GM19468 (cell line): ENCODE results near the gene ABCC6.

Experiments
- ATAC-seq: cut with Tn5 transposase; IDR thresholded peaks from one replicate; pipeline ENCODE4 v1.9.1; 2021; ENCODE audit warnings: mild to moderate bottlenecking, moderate library complexity, moderate number of reproducible peaks; ENCODE audit not compliant: unreplicated experiment; ENCODE audit errors: extremely low read depth

Gene ABCC6

DNA sequence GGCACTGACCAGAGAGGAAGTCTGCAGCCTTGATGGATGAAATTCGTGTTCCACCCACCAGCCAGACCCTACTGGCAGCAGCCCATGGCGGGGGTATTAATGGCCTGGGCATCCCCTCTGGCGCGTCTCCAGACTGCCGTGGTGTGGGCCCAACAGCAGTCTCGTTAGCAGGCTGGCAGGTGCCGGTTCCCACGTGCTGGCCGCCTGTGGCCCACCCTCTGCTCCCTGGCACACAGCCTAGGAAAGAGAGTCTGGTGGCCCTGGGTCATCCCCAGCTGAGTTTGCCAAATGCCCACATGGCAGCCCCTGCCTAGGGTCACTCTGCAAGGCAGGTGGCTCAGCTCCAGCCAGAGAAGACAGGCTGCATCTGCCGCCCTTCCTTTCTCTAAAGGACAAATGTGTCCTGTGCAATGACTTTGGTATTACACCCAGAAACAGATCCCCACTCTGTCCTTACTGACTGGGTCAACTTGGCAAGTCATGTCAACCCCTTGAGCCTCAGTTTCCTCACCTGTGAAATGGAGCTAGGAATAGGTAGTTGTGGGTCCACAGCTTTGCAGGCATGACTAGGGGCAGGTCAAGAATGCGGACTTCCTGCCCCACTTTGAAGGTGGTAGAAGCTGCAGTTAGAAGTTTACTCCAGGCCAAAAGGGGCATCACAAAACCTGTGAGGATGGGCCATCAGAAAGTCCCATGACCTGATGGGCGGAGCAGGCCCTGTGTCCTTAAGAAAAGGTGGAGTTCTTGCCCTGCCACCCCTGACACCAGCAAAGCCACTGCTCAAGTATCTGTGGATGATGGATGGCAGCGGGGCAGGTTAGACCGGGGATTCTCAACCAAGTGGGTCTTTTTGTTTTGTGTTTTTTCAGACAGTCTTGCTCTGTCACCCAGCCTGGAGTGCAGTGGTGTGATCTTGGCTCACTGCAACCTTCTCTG lies 76.6 kb downstream of the ABCC6 start:
- ATAC-seq = no peak

DNA sequence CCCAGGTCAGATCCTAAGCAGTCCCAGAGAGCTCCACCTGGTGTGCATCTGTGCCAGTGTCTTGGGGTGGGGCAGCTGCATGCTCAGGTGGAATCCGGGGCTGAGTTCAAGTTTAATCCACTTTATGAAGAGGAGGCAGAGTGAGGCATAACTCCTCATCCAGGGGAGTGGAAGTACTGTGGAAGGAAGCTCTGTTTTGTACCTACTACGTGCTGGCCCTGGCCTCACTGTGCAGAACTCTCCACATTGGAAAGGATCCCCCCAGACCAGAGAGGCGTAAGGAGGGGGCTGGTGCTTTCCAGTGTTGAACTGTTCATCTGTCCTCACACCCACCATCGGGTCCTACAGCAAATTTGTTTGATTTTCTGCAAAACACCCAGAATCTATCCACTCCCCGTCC lies 78.0 kb downstream of the ABCC6 start:
- no peak for ATAC-seq

DNA sequence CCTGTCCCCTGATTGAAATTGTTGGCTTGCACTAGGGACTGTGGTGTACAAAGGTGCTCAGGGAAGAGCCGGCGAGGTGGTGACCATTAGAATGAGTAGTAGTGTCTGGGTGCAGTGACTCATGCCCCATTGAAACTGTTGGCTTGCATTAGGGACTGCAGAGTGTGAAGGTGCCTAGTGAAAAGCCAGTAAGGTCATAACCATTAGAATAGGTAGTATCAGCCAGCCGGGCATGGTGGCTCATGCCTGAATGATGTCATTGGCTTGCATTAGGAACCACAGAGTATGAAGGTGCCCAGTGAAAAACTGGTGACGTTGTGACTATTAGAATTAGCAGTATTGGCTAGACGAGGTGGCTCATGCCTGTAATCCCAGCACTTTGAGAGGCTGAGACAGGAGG lies 78.9 kb downstream of the ABCC6 start:
- no peak for ATAC-seq

DNA sequence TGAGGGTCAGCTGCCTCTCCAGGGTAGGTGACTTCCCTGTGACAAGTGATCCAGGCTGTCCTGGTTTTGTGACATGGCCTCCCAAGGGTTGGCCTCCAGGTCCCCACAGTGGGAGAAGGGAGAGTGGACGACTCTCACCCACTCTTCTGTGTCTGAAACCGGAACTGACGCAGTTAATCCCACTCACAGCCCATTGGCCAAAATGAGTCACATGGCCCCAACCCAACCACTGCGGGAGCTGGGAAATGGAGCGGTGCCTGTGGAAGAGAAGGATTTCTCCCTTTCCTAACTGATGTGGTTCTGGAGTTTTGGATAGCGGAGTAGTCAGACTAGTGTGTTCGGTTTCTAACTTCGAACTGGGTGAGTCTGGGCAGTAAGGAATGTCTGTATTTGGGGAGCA lies 79.4 kb downstream of the ABCC6 start:
- no peak for ATAC-seq

DNA sequence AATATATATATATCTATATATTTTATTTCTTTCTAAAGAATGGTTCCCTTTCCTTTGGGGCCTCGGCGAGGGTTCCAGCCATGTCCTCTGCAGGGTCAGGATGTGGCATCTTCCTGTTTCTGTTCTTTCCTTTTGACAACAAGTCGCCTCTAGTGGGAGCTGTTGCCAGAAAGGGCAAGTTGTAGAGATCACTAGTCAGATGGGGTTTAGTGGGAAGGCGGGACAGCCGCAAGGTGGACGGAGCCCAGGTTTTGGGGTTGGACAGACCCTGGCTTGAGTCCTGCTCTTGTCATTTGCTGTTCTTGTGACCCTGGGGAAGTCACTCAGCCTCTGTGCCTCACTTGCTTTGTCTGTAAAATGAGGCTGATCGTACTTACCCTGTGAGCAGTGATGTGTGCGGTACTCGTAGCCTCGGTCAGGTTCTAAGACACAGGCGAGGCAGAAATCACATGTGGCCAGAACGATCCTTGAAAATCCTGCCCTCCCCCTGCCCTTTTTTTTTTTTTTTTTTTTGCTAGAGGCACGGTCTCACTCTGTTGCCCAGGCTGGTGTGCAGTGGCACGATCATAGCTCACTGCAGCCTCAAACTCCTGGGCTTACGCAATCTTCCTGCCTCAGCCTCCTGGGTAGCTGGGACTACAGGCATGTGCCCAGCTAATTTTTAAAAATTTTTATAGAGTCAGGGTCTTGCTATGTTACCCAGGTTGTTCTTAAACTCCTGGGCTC lies 80.1 kb downstream of the ABCC6 start:
- ATAC-seq = no peak

DNA sequence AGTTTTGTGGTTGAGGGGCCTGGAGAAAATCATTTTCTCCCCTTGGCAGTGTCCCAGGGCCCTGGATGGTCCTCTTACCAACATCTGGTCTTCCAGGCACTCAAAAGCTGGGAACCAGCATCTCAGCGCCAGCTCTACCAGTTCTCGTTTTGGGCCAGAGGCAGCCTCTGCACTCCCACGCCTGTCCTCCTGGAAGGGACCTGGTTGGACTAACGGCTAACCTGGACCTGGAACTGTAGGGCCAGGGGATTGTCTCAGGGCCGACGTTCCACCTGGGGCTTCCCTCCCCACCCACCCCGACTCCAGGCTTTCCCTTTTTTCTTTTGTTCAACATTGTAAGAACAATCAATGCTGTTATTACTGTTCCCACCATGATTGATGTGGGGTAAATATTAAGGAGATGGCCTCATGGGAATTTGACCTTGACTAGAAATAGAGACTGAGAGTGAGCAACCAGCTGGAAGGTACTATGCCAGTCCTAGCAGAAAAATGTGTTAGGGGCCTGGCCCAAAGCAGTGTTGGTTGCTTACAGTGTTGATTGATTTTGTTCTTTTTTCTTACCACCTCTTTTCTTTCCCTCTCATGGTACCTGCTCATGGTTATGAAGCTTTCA lies 81.4 kb downstream of the ABCC6 start:
- ATAC-seq = no peak

DNA sequence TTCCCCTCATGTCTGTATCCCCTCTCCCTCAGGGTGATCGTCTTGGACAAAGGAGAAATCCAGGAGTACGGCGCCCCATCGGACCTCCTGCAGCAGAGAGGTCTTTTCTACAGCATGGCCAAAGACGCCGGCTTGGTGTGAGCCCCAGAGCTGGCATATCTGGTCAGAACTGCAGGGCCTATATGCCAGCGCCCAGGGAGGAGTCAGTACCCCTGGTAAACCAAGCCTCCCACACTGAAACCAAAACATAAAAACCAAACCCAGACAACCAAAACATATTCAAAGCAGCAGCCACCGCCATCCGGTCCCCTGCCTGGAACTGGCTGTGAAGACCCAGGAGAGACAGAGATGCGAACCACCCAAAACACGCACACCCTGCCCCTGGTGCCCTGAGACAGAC lies 82.2 kb downstream of the ABCC6 start:
- ATAC-seq = no peak

DNA sequence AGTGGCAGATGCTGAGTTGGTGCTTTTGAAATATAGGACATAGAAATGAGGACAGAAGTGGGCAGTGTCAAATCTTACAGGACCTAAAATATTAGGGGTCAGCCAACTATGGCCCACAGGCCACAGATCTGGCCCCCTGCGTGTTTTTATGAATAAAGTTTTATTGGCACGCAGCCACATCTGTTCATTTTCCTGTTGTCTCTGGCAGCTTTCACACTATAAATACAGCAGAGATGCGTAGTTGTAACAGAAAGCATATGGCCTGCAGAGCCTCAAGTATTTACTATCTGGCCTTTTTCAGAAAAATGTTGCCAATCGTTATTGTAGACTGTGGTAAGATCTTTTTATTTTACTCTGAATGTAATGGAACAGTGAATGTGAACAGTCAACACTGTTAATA lies 82.8 kb downstream of the ABCC6 start:
- no peak for ATAC-seq

DNA sequence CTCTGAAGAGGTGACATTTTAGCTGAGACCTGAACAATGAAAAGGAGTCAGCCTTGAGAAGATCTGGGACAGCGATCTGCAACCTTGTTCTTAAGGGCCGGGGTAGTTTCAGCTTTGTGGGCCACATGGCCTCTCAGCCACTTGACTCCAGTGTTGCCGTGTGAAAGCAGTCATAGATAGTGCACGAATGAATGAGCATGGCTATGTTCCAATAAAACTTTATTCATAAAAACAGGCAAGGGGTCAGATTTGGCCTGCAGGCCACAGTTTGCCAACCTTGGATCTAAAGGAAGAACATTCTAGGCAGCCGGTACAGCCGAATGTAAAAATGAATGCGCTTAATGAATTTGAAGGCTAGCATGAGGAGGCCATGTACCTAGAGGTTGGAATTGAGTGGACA lies 83.5 kb downstream of the ABCC6 start:
- no peak for ATAC-seq

DNA sequence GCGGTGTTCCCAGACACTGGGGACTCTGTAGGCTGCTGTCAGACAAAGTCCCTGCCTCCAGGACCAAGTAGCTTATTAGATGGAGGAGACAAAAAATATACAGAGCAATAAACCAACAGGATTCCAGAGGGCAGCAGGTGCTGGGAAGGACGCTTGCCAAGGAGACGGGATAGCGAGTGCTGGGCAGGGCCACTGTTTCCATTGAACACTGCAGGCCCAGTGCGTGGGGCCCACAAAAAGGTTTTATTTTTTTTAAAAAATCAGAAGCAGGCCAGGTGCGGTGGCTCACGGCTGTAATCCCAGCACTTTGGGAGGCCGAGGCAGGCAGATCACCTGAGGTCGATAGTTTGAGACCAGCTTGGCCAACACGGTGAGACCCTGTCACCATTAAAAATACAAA lies 84.2 kb downstream of the ABCC6 start:
- ATAC-seq = no peak

DNA sequence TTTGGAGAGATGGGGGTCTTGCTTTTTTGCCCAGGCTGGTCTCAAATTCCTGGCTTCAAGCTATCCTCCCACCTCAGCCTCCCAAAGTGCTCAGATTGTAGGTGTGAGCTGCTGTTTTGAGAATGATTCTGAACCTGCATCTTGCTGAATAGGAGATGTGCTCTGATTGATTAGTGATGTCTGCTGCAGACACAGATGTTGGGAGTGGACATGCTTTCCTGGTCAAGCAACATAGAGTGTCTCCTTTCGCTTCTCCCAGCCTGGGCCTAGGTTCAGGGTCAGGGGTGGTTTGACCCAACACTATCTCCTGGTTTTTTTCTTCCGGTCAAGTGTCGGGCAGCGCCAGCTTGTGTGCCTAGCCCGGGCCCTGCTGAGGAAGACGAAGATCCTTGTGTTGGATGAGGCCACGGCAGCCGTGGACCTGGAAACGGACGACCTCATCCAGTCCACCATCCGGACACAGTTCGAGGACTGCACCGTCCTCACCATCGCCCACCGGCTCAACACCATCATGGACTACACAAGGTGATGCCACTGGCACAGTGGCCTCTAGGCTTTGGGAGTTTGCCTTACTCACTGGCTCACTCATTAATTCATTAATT lies 85.2 kb downstream of the ABCC6 start:
- ATAC-seq = no peak

DNA sequence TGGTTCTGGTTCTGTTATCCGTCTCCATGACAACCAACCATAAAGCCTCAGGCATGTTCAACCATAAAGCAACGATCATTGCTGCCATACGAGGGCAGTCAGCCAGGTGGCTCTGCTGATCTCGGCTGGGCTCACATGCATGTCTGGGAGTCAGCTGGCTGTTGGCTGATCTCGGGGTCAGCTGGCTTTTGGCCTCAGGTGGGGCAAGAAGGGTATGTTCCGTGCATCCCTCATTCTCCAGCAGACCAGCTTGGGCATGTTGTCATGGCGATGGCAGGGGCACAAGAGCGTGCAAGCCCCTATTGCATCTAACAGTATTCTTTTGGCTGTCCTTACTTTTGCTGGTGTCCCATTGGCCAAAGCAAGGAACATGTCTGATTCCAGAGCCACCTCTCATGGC lies 86.2 kb downstream of the ABCC6 start:
- no peak for ATAC-seq

DNA sequence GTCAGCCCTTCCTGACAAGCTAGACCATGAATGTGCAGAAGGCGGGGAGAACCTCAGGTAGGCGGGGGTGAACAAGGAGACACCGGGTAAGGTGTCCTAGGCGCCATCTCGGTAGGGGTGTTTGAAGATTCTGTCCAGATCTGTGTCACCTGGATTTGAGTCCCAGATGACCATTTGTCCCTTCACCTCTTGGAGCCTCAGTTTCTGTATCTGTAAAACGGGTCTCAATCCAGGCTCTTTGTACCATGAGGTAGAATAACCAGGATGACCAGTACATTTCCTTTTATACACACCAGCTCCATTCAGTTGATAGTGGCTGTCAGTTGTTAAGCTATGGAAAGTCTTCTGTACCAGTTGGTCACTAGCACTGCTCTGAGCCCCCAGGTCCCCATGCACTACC lies 86.7 kb downstream of the ABCC6 start:
- no peak for ATAC-seq

DNA sequence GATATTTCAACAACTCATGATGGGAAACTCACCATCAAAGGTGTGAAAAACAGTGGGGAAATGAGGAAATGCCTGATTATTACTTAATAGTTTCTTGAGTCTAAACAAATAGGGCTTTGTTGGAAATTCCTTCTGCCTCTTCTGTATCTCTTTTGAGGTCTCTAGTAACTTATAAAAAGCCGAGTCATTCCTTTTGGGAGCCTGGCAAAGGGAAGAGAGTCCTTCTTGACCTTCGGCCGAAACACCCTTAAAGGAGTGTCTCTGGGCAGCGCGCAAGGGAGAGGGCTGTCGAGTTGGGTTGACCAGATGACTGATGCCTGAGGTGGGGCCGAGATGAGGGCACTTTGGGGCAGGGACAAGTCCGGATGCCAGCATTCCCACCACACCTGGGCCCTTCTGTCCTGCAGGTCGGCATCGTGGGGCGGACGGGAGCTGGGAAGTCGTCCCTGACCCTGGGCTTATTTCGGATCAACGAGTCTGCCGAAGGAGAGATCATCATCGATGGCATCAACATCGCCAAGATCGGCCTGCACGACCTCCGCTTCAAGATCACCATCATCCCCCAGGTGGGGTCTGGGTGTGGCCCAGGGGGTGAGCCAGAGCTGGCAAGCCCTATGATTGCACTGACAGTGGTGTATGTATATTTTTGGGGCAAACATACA lies 89.2 kb downstream of the ABCC6 start:
- ATAC-seq = no peak

DNA sequence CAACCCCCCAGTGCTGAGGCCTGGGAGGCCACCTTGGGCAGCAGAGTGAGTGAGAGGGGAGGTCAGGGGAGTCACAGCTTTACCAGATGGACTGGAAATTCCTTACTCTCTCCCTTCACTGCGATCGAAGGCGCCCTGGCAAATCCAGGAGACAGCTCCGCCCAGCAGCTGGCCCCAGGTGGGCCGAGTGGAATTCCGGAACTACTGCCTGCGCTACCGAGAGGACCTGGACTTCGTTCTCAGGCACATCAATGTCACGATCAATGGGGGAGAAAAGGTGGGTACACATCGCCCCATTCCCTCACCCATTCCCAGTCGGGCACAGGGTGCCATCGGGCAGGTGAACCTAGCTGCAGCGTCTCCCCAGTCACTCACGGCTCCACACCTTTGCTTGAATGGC lies 91.6 kb downstream of the ABCC6 start:
- ATAC-seq = no peak

DNA sequence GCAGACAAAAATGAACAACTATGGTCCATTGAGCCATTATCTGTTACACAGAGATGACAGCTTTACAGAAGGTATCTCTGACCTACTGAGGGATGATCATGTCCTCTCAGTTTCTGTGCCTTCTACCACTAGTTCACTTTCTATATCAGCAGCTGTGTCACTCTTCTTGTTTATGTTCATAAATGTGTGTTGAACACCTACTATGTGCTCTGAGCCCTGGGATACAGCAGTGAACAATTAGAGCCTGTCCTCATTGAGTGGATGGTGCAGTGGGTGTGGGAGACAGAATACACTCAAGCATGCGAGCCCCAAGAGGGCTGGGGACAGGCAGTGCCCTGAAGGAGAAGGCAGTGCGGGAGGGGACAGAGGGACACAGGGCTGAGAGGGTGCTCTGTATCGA lies 92.1 kb downstream of the ABCC6 start:
- ATAC-seq = no peak

DNA sequence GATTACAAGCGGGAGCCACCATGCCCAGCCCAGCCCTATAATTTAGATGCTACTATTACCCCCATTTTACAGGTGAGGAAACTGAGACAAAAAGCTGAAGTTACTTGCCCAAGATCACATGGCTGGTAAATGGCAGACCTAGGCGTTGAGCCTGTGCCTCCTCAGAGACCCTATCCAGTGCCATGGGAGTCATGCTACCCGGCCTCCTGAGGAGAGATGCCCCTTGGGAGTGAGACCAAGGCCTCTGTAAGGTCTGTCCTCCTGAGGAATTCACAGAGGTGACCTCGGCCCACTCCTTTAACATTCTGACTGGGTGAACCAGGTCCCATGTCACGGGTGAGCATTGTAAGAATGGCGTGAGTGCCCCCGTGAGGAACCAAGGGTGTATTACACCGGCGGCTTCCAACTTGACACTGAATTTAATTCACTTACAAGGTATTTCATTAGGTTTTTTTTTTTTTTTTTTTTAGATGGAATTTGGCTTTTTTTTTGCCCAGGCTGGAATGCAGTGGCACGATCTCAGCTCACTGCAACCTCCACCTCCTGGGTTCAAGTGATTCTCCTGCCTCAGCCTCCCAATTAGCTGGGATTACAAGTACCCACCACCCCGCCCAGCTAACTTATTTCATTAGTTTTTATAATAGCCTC lies 95.7 kb downstream of the ABCC6 start:
- no peak for ATAC-seq

DNA sequence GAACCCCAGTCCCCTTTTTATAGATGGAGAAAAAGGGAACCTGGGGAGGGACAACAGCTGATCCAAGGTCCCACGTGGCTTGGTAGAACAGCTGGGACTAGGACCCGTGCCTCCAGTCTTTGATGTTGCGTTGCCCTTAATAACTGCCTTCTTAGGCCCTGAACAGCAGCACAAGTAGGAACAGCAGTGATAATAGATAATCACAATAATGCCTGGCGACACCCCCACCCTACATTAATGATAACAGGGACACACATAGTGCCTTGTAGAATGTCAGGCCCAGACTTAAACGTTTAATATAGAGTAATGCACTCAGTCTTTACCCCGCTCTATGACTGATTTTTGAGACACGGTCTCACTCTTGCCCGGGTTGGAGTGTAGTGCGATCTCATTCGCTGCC lies 96.4 kb downstream of the ABCC6 start:
- ATAC-seq = no peak

DNA sequence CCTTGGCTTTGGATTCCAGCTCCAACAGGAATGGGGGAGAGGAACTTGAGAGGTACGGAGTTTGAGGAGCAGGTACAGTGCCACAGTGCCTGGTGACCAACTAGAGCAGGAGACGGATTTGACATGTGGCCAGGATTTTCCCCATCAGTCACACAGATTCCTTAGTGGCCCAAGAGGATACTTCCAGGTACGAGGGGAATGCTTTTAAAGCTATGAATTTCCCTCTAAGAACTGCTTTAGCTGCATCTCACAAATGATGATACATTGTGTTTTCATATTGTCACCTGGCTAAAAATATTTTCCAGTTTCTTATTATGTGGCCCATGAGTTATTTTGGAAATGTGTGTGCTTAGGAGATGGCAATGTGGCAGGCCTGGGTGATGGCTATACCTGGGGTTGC lies 98.3 kb downstream of the ABCC6 start:
- ATAC-seq = no peak

DNA sequence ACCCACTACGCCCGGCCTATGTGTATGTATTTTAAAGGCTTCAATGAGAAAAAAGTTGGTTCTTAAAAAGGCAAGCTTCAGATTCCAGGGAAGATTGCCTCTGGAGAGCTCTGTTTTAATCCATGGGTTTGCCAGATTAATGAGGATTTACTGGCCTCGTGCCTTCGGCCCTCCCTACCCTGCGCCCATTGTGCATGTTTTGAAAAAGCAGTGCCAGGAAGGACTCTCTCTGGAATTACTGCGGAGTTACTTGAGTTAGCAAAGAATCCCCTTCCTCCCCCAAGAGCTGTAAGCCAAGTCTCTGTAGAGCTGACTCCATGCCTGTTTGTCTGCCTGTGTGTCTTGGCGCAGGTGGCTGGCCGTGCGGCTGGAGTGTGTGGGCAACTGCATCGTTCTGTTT lies 98.9 kb downstream of the ABCC6 start:
- ATAC-seq = no peak
